Activated naive CD4-positive, alpha-beta T cell treated with anti-CD3 and anti-CD28 coated beads, Interleukin-2, amount 50 U/mL, for 16 hours (primary cell): Measurements from ENCODE around the gene PPP6R3.
"Not testable (repeated sequence)": the region's sequence is repeated elsewhere in the genome, so short reads cannot be mapped to it uniquely, and the experiment has no call there.

Experiments used
- DNase-seq: peaks from one replicate; pipeline ENCODE4 v3.0.0-alpha.2; 2020

The PPP6R3 gene

DNA sequence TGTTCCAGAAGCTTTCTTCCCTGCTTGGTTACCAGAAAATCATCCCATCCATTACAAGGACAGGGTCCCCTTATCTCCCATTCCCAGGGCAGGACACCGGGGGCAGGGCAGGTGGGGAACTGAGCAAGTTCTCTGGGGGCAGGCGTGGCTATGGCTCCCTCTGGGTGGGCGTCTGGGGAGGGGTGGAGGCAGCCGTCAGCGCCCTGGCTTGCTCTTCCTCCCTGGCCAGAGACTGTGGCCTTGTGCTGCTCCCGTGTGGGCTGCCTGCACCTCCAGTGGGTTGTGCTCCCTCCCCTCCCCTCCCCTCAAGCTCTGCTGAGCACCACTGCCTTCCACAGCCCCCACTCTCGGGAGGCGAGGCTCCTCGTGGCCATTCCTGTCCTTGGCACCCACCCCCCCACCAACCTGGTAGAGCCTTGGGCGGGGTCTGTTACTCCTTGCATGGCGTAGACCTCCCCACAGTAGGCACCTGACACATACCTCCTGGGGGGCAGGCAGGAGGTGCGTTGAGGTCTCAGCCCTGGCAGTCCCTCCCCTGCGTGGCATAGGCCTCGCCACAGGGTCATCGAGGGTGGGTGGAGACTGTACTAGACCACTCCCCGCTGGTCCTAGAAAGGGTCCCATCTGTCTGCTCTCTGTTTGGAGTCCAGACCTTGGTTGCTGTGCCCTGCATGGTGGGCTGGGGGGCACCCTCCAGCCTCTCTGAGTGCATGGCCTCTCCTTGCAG lies 24.2 kb upstream of the PPP6R3 start:
- no peak for DNase-seq

- DNase-seq = no peak
Observed at GRCh38 chr11:68436985-68437926, 23.3 kb upstream of the PPP6R3 start.

DNA sequence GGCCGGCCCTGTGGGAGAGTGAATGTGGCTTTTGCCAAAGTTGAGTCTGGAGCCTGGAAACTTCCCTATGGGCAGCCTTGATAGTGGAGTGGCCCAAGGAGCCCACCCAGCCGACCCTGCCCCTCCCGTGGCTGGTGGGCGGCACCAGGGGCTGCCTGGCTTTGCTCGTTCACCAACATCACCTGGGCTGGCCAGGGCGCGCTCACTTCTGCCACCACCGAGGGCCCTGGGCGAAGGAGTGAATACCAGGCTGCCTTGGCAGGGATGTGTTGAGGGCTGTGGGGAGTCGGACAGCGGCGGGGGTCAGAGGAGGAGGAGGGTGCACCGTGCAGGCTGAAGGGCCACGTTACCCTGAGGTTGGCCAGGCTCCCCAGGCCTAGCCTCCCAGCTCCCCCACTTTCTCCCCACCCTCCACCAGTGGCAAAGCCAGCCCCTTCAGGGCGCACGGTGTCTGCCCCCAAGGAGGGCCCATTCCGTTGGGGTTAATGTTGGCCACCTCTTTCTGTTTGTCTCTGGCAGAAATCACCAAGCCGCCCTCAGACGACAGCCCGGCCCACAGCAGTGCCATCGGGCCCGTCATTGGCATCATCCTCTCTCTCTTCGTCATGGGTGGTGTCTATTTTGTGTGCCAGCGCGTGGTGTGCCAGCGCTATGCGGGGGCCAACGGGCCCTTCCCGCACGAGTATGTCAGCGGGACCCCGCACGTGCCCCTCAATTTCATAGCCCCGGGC lies 22.5 kb upstream of the PPP6R3 start:
- DNase-seq = no peak

GRCh38 chr11:68438658-68439259 lies 21.8 kb upstream of the PPP6R3 start:
- no peak for DNase-seq

DNA sequence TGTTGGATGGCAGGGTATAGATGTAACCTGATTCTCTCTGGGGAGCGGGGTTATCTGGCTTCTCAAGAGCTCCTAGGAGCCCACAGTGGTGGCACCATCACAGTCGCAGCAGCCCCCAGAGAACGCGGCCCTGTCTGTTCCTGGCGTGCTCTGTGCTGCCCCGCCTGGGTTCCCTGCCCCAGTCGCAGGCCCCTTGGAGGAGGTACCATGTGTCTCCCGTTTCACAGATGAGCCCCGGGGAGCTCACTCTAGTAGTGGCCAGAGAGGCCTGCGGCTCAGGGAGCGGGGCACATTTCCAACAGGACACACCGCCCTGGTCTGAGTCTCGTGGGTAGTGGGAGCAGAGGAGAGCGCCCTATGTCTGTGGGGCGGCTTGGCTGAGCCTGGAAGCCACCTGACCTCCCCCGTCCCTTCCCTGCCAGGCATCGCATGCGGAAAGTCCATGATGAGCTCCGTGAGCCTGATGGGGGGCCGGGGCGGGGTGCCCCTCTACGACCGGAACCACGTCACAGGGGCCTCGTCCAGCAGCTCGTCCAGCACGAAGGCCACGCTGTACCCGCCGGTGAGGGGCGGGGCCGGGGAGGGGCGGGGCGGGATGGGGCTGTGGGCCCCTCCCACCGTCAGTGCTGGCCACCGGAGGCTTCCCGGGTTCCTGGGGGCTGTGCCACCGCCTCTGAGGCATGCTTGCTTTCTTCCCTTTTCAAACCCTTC lies 21.0 kb upstream of the PPP6R3 start:
- DNase-seq = no peak

DNA sequence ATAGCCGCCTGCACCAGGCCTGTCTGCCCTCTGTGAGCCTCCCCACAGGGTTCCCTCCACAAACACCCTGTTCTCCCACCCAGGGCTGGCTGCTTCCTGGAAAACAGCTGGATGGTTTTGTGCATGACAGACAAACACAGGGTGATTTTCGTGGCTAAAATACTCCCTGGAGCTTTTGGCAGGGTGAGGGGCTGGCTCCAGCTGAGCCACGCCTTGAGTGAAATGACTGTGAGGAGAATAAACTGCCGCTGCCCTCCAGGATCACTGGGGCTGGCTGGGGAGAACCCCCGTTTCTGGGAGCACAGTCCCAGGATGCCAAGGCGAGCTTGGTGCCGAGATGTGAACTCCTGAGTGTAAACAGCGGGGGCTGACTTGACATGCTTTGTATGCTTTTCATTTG lies 20.3 kb upstream of the PPP6R3 start:
- DNase-seq = no peak

DNA sequence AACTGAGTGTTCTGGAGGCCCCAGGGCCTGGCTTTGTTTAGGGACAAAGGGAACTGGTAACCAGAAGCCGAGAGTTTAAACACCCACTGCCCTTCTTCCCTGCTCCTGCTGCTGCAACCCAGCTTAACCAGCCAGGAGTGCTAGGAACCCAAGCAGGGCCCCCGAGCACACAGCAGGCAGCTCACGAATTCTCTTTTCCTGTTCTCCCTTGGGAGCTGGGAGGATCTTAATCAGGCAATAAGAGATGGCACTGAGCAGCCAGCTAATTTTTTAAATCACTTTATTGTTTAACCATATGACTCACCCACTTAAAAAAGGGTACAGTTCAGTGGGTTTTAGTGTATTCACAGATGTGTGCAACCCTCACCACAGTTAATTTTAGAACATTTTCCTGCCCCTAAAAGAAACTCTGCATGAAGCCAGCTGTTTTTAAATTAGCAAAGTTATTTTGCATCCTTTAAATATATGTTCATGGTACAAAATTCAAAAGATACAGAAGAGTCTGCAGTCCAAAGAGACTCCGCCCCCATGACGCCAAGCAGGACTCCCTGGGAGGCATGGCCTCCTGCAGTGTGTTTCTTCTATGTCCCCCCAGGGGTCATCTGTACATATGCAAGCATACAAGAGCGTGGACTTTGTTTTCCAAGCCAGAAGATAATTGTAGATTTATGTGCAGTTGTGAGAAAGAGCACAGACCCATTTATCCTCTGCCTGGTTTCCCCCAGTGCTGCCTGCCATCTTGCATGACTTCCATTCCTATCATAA lies 18.9 kb upstream of the PPP6R3 start:
- DNase-seq = no peak

DNA sequence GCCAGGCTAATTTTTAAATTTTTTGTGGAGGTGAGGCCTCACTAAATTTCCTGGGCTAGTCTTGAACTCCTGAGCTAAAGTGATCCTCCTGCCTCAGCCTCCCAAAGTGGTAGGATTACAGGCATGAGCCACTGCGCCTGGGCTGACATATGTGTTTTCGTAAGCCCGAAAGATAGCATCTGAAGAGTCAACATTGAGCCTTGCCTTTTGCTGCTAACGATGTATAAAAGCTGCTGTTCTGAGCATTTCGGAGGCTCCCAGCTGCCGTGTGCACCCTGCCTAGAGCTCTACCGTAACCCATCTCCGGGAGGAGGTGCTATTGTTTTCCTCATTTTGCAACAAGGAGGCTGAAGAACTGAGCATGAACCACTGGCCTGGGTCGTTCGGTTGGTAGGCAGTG lies 18.1 kb upstream of the PPP6R3 start:
- DNase-seq = no peak

GRCh38 chr11:68444566-68444965 lies 16.0 kb upstream of the PPP6R3 start:
- no peak for DNase-seq

DNA sequence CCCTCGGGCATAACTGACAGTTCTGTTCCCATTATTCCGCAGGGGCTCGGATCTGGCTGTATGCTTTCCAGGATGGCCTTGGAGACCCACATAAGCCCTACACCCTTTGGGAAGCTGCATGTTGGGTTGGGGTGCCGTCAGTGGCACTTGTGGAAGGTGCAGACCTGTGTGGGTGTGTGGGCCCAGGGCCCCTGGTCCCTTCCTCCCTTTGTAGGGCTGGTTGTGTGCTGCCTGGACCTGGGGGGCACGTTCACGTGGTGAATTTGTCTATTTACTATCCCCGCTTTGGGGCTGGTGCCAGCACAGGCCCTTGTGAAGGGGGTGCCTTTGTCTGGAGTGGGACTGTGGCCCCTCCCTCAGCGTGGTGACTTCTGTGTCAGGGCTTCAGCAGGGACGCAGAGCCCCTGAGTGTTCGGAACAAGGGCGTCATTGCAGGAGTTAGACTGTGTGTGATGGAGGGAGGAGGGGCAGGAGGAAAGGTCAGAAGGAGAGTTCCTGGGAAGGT lies 15.0 kb upstream of the PPP6R3 start:
- DNase-seq = no peak

DNA sequence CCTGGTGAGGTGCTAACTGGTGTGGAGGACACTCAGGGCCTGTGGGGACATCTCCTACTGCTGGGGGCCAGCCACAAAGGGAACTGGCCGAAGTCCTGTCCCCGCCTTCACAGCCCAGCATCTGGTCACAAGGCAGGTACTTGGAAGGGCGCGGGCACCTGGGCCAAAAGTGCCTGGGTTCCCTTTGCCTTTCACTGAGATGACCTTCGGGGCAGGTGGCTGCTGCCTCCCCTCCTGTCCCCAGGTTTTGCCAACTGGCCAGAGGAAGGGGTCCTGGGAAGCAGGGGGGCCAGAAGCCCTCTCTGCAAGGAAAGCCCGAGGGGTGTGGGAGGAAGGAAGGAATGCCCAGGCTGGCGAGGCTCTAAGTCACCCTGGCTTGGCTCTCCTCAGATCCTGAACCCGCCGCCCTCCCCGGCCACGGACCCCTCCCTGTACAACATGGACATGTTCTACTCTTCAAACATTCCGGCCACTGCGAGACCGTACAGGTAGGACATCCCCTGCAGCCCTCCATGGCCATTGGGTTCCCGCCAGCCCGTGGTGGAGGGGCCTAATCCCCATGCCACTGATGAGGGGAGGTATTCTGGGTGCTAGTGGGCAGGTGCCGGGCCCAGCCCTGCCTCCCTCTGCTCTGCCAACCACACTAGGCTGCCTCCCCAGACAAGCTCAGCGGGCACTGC lies 14.4 kb upstream of the PPP6R3 start:
- no peak for DNase-seq

GRCh38 chr11:68447015-68447801 lies 13.3 kb upstream of the PPP6R3 start:
- DNase-seq = peak; percentile 76

DNA sequence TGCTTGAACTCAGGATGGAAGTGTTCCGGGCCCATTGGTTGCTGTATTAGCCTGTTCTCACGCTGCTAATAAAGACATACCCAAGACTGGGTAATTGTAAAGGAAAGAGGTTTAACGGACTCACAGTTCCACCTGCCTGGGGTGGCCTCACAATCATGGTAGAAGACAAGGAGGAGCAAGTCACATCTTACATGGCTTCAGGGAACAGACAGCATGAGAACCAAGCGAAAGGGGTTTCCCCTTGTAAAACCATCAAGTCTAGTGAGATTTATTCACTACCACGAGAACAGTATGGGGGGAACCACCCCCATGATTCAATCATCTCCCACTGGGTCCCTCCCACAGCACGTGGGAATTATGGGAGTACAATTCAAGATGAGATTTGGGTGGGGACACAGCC lies 12.6 kb upstream of the PPP6R3 start:
- not testable (repeated sequence) for DNase-seq

- DNase-seq = no peak
Observed at GRCh38 chr11:68448604-68449011, 11.9 kb upstream of the PPP6R3 start.

DNA sequence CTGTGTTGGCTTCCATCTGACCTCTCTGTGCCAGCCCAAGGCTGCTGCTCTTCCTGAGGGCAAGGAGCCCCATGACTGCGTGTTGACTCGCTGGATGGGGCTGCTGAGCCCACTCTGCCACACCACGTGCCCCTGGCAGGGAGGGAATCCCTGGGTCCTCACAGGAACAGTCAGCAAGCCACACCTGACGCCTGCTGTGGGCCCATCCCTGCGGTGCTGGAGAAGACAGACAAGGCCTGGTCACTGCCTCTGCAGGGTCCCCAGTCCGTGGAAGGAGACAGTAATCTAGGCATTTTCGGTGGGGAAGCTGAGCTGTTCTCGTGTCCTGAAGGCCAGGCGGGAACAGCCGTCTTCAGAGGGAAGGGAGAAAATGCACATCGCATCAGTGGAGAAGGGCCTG lies 10.6 kb upstream of the PPP6R3 start:
- DNase-seq = no peak

DNA sequence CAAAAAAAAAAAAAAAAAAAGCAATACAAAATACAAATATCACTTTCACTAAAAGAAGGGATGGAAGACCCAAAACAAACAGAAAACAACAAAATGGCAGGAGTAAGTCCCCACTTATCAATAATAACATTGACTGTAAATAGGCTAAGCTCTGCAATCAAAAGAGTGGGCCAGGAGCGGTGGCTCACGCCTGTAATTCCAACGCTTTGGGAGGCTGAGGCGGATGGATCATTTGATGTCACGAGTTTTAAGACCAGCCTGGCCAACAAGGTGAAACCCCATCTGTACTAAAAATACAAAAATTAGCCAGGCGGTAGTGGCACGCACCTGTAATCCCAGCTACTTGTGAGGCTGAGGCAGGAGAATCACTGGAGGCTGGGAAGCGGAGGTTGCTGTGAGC lies 9.8 kb upstream of the PPP6R3 start:
- no peak for DNase-seq

- no peak for DNase-seq
Observed at GRCh38 chr11:68454767-68455166, 5.8 kb upstream of the PPP6R3 start.

DNA sequence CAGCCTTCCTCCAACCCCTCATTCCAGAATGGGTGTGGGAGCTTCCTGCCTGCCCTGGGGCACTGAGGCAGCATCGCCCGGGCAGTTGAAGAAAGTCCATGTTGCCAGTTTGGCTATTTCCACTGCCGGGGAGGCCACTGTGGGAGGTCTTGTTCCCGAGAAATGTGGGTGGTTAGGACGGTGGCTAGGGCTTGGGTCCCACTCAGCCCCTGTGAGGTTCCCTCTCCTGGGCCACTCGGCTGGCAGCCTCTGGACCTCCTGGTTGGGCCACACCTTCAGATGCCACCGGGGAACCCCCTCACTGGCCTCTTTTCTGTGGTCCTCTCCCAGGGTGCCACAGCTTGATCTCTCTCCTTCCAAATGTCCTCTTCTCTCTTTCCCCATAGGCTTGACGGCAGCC lies 5.1 kb upstream of the PPP6R3 start:
- DNase-seq = no peak

DNA sequence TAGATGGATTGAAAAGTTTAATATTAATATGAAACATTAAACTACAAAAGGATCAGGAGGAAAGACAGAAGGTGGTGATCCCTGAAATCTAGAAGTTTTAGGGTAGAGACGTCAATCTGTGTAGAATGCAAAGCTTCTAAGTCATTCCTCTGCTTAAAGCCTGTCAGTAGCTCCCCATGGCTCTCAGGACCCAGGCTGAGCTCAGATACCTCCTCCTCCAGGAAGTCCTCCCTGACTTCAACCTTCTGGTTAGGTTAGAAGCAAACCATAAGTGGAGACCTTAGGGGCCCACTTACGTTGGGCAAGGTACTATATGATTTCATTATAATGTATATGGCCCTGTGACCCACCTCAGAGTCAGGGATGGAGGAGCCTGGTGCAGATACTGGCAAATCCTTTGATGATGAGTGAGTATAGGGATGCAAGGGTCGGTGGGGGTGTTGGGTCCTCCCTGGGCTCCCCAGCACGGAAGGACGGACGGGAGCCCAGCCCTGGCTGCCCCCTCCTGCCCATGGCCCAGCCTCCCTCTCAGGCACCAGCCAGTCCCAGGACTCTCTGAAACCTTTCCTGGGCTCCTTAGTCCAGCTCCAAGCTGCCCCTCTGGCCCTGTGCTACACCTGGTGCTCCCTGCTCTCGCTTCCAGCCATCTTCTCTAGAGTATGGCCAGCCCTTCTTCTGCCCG lies 3.2 kb upstream of the PPP6R3 start:
- no peak for DNase-seq
